Upper lobe of left lung (tissue), 6 donors: ENCODE measurements around the gene AMHR2. TPM values are rescaled to one million over a fixed set of nuclear protein-coding genes. Genes with fewer than 3 reads are reported as not detected.
A peak's percentile ranks its signal among the peaks of the same experiment; 100 is the strongest.
"Not testable (repeated sequence)": the region's sequence is repeated elsewhere in the genome, so short reads cannot be mapped to it uniquely, and the experiment has no call there.

ENCODE experiments used
- ATAC-seq, 2 donors: fragments of 200-7000 bp; cut with Tn5 transposase; one replicate each; pipeline ENCODE4 v1.9.1; 2022; ENCODE audit warnings: mild to moderate bottlenecking in 2 of 2, moderate library complexity in 2 of 2; ENCODE audit not compliant: low FRiP score in 2 of 2
- DNase-seq, 2 donors: peaks; one replicate each; pipeline ENCODE4 v3.0.0-alpha.2; 2019 to 2020
- H3K27ac ChIP-seq, 4 donors: fragments of 200-600 bp; sonication (generic); one replicate each; pipeline ENCODE4 v1.5.1; 2016 to 2019
- H3K27me3 ChIP-seq, 4 donors: fragments of 200-600 bp; sonication (generic); one replicate each; pipeline ENCODE4 v1.5.1; 2017 to 2019
- H3K36me3 ChIP-seq, 4 donors: fragments of 200-600 bp; sonication (generic); one replicate each; pipeline ENCODE4 v1.5.1; 2016 to 2019
- H3K4me1 ChIP-seq, 4 donors: fragments of 200-600 bp; sonication (generic); one replicate each; pipeline ENCODE4 v1.5.1; 2018 to 2019
- H3K4me3 ChIP-seq, 4 donors: fragments of 200-600 bp; sonication (generic); one replicate each; pipeline ENCODE4 v1.5.1; 2017 to 2019; ENCODE audit warnings: mild to moderate bottlenecking in 2 of 4, moderate library complexity in 1 of 4
- H3K9me3 ChIP-seq, 4 donors: fragments of 200-600 bp; sonication (generic); one replicate each; pipeline ENCODE4 v1.5.1; 2018 to 2019
- CTCF ChIP-seq, 6 experiments: fragments of 450-650 bp in 4 of 6; fragments of 200-600 bp in 2 of 6; sonication (generic) in 2 of 6; IDR thresholded peaks; one replicate each; pipeline ENCODE4 v1.5.1; 2016 to 2019; ENCODE audit warnings: antibody characterized with exemption in 6 of 6
- EP300 ChIP-seq, 4 donors: sonication (generic); formaldehyde crosslinking; IDR thresholded peaks; one replicate each; pipeline ENCODE4 v1.5.1; 2017; ENCODE audit warnings: antibody characterized with exemption in 4 of 4, control low read depth in 2 of 4
- POLR2A ChIP-seq, 4 donors: fragments of 450-650 bp; IDR thresholded peaks; one replicate each; pipeline ENCODE4 v1.5.1; 2016 to 2017; ENCODE audit warnings: antibody characterized with exemption in 4 of 4, mild to moderate bottlenecking in 2 of 4
- POLR2AphosphoS5 ChIP-seq, 2 donors: sonication (generic); formaldehyde crosslinking; IDR thresholded peaks; one replicate each; pipeline ENCODE4 v1.5.1; 2017; ENCODE audit warnings: antibody characterized with exemption in 2 of 2
- WGBS, 2 donors: methylation state at CpG; one replicate each; pipeline ENCODE4 v1.1.5; 2017 to 2018; 5-methylcytosine and 5-hydroxymethylcytosine counted together
- total RNA-seq, 6 donors: library from RNA; depleted of rRNA in 4 of 6; stranded (reverse); fragments of >200 nt in 4 of 6; gene quantifications; one replicate each; pipeline versions ENCODE4 v1.1.0 to v1.2.1, GENCODE V29; 2016 to 2021
- donor health status: DM: no; HTN: no; CAD: no; lungs with moderate emphysema.
- donor health status: DM: no; HTN: yes; CAD: no; lungs with severe emphysema.

AMHR2 gene
- total RNA-seq, 6 donors from 2014 or later, result 0.24 to 1.0 (median 0.41) TPM; not detected in 2

- no peaks in the 10 kb centered on the region for H3K36me3 ChIP-seq
- no peak overlapping the region for H3K4me3 ChIP-seq
- no peak for TF ChIP-seq CTCF (IDR thresholded peaks at IDR 0.05)
- no peak for TF ChIP-seq POLR2AphosphoS5 (IDR thresholded peaks at IDR 0.05)
- TF ChIP-seq POLR2A (IDR thresholded peaks at IDR 0.05), result no peak
- WGBS, 2 donors, result 91 to 92% methylated on average over 7 of the region's 7 CpGs
- no peaks in the 10 kb centered on the region for H3K4me1 ChIP-seq
- H3K9me3 ChIP-seq, result no peaks in the 10 kb centered on the region
- no peaks in the 10 kb centered on the region for H3K27me3 ChIP-seq
- DNase-seq (no peak), ATAC-seq (no peak)
- no peak overlapping the region for H3K27ac ChIP-seq
Measured at GRCh38 chr12:53428741-53429140, 5.1 kb downstream of the AMHR2 start.

- TF ChIP-seq EP300 (IDR thresholded peaks at IDR 0.05), result no peak
- TF ChIP-seq POLR2A (IDR thresholded peaks at IDR 0.05), result no peak
- TF ChIP-seq CTCF (IDR thresholded peaks at IDR 0.05), result no peak
- TF ChIP-seq POLR2AphosphoS5 (IDR thresholded peaks at IDR 0.05), result no peak
- Histone ChIP-seq H3K4me1 (no peaks in the 10 kb centered on the region), H3K9me3 (no peaks in the 10 kb centered on the region), H3K27me3 (no peaks in the 10 kb centered on the region), H3K36me3 (no peaks in the 10 kb centered on the region), H3K4me3 (no peak overlapping the region), H3K27ac (no peak overlapping the region)
- WGBS, 2 donors, result 82 to 90% methylated on average over 4 to 5 of the region's 5 CpGs
- no peak for DNase-seq
- no peak for ATAC-seq
Measured at GRCh38 chr12:53430116-53430515, 6.5 kb downstream of the AMHR2 start.

- ATAC-seq (peak in 1 of 2 donors; percentile 38), DNase-seq (no peak)
- no peak overlapping the region for H3K27ac ChIP-seq
- TF ChIP-seq POLR2AphosphoS5 (IDR thresholded peaks at IDR 0.05) (no peak), POLR2A (IDR thresholded peaks at IDR 0.05) (no peak), EP300 (IDR thresholded peaks at IDR 0.05) (no peak), CTCF (IDR thresholded peaks at IDR 0.05) (no peak)
- H3K9me3 ChIP-seq, result no peaks in the 10 kb centered on the region
- H3K4me1 ChIP-seq, result no peaks in the 10 kb centered on the region
- WGBS, 2 donors, result 82 to 85% methylated on average over 6 to 7 of the region's 7 CpGs
- no peaks in the 10 kb centered on the region for H3K36me3 ChIP-seq
- H3K27me3 ChIP-seq, result no peaks in the 10 kb centered on the region
- H3K4me3 ChIP-seq, result no peak overlapping the region
Measured at GRCh38 chr12:53431187-53431586, 7.5 kb downstream of the AMHR2 start.

- H3K27ac ChIP-seq, DNase-seq, ATAC-seq, H3K27me3 ChIP-seq, H3K4me1 ChIP-seq, H3K9me3 ChIP-seq, H3K36me3 ChIP-seq, H3K4me3 ChIP-seq: not testable (repeated sequence)
- WGBS, 2 donors, result 76 to 84% methylated on average over 9 of the region's 9 CpGs
Measured at GRCh38 chr12:53435326-53435725, 11.7 kb downstream of the AMHR2 start.

DNA sequence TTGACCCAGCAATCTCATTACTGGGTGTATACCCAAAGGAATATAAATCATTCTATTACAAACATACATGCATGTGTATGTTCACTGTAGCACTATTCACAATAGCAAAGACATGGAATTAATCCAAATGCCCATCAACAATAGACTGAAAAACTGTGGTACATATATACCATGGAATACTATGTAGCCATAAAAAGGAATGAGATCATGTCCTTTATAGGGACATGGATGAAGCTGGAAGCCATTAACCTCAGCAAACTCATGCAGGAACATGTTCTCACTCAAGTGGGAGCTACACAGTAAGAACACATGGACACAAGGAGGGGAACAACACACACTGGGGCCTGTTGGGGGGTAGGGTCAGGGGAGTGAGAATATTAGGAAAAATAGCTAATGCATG lies 15.9 kb downstream of the AMHR2 start:
- DNase-seq, ATAC-seq: not testable (repeated sequence)

GRCh38 chr12:53441040-53441833 lies 17.6 kb downstream of the AMHR2 start, which contains the start of gene PRR13:
PRR13 (plus strand) TSS chr12:53441734; CDS start chr12:53442715, 981 bp downstream.
- Histone ChIP-seq H3K4me3 (peak within 1 kb of the TSS; percentile 49 to 80 (median 66)), H3K4me1 (peaks cover 28 to 38% (median 34%) of the 10 kb centered on the region in 4 donors), H3K27ac (peak within 1 kb of the TSS; percentile 88 to 94 (median 91)), H3K9me3 (no peaks in the 10 kb centered on the region), H3K27me3 (no peaks in the 10 kb centered on the region), H3K36me3 (peaks cover 3 to 28% (median 19%) of the 10 kb centered on the region in 4 donors)
- ATAC-seq, result peak; percentile 99 to 100
- WGBS, 2 donors, result 2% methylated on average over 20 to 31 of the region's 31 CpGs
- TF ChIP-seq POLR2AphosphoS5 (IDR thresholded peaks at IDR 0.05) (peak; percentile 96 to 99), EP300 (IDR thresholded peaks at IDR 0.05) (no peak), POLR2A (IDR thresholded peaks at IDR 0.05) (peak in 3 of 4 donors; percentile 88 to 97 (median 93)), CTCF (IDR thresholded peaks at IDR 0.05) (no peak)
- peak; percentile 96 to 100 for DNase-seq

More for the DNA sequence above, 15.9 kb downstream of the AMHR2 start:
- Histone ChIP-seq H3K36me3 (peaks cover under 1 to 11% (median 6%) of the 10 kb centered on the region in 4 donors), H3K4me1 (peaks cover 23 to 27% (median 24%) of the 10 kb centered on the region in 4 donors)
- H3K4me3 ChIP-seq, H3K9me3 ChIP-seq, H3K27ac ChIP-seq, H3K27me3 ChIP-seq: not testable (repeated sequence)
